Kidney epithelial cell (primary cell): Measurements from ENCODE around the gene COLEC12. TPM values are rescaled to one million over a fixed set of nuclear protein-coding genes. Genes with fewer than 3 reads are reported as not detected.

Source experiments
- DNase-seq: peaks from one replicate; pipeline ENCODE4 v3.0.0-alpha.2; 2010; ENCODE audit warnings: low read depth
- H3K27me3 ChIP-seq: 2 replicates; pipeline ENCODE4 v1.6.0; 2011; ENCODE audit warnings: low read length; ENCODE audit not compliant: control insufficient read depth, insufficient read depth
- H3K36me3 ChIP-seq: 2 replicates; pipeline ENCODE4 v1.5.1; 2011; ENCODE audit warnings: low read length; ENCODE audit not compliant: control insufficient read depth, insufficient read depth
- H3K4me3 ChIP-seq: 2 replicates; pipeline ENCODE4 v1.5.1; 2011; ENCODE audit warnings: low read depth, mild to moderate bottlenecking, control low read depth, low read length
- total RNA-seq: library from RNA; depleted of rRNA; stranded (reverse); fragments of >200 nt; gene quantifications from 2 replicates; pipeline ENCODE4 v1.2.3, GENCODE V29; 2015
- TF ChIP-seq, protein P1 (sequence below): IDR thresholded peaks from 2 replicates; pipeline ENCODE4 v1.5.1; 2011; ENCODE audit warnings: mild to moderate bottlenecking, moderate library complexity, low read length, control low read depth, inconsistent platforms; ENCODE audit not compliant: insufficient read depth, poor library complexity, severe bottlenecking

The COLEC12 gene
- total RNA-seq, 1 donor from 2014 or later = 1.2 TPM

- TF ChIP-seq, protein P1, sequence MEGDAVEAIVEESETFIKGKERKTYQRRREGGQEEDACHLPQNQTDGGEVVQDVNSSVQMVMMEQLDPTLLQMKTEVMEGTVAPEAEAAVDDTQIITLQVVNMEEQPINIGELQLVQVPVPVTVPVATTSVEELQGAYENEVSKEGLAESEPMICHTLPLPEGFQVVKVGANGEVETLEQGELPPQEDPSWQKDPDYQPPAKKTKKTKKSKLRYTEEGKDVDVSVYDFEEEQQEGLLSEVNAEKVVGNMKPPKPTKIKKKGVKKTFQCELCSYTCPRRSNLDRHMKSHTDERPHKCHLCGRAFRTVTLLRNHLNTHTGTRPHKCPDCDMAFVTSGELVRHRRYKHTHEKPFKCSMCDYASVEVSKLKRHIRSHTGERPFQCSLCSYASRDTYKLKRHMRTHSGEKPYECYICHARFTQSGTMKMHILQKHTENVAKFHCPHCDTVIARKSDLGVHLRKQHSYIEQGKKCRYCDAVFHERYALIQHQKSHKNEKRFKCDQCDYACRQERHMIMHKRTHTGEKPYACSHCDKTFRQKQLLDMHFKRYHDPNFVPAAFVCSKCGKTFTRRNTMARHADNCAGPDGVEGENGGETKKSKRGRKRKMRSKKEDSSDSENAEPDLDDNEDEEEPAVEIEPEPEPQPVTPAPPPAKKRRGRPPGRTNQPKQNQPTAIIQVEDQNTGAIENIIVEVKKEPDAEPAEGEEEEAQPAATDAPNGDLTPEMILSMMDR = no peak
- H3K27me3 ChIP-seq = no peaks in the 10 kb centered on the region
- H3K36me3 ChIP-seq = no peaks in the 10 kb centered on the region
- no peak for DNase-seq
- H3K4me3 ChIP-seq = no peak overlapping the region
Measured at GRCh38 chr18:429030-429429, 71.5 kb downstream of the COLEC12 start.

GRCh38 chr18:427005-427404 is 73.5 kb downstream of the COLEC12 start:
- no peaks in the 10 kb centered on the region for H3K27me3 ChIP-seq
- no peak for DNase-seq
- H3K36me3 ChIP-seq = no peaks in the 10 kb centered on the region
- TF ChIP-seq, protein P1 = no peak
- H3K4me3 ChIP-seq = no peak overlapping the region

DNA sequence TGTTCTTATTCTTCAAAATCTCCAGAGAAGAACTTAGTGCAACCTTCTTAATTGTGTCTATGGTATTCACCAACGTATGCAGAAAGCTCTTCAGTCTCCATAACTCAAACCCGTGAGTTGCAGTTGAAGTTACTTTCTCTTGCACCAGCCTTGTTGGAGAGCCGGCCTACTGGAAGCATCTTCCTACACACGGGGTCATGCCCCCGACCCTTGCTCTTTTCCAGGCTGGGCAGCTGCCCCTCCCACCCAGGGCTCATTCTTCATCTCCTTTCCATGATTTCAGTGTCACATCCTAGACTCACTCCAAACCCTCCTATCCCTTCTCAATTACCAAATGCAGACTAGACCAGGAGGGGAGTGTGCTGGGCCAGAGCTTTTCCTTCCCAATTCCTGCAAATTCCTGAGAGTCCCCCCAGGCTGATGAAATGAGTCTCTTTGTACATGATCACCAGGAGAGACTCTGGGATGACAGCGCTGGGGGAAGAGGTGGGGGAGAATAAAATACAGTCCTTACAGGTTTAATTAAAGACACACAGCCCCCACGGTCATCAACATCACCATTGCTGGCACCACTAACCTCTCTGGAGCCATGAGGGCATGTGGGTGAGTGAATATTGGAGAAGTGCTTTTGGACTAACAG is 75.3 kb downstream of the COLEC12 start:
- no peak for DNase-seq
- TF ChIP-seq, protein P1 = no peak
- no peak overlapping the region for H3K4me3 ChIP-seq
- no peaks in the 10 kb centered on the region for H3K27me3 ChIP-seq
- H3K36me3 ChIP-seq = no peaks in the 10 kb centered on the region

- H3K36me3 ChIP-seq = no peaks in the 10 kb centered on the region
- DNase-seq = no peak
- TF ChIP-seq, protein P1 = no peak
- no peaks in the 10 kb centered on the region for H3K27me3 ChIP-seq
- H3K4me3 ChIP-seq = no peak overlapping the region
Measured at GRCh38 chr18:424668-425067, 75.8 kb downstream of the COLEC12 start.

- TF ChIP-seq, protein P1 = no peak
- DNase-seq = no peak
- Histone ChIP-seq H3K4me3 (no peak overlapping the region), H3K36me3 (no peaks in the 10 kb centered on the region), H3K27me3 (no peaks in the 10 kb centered on the region)
Measured at GRCh38 chr18:424071-424661, 76.3 kb downstream of the COLEC12 start.

GRCh38 chr18:422966-423365 is 77.5 kb downstream of the COLEC12 start:
- H3K27me3 ChIP-seq = no peaks in the 10 kb centered on the region
- no peak overlapping the region for H3K4me3 ChIP-seq
- no peak for DNase-seq
- no peaks in the 10 kb centered on the region for H3K36me3 ChIP-seq
- TF ChIP-seq, protein P1 = no peak
